ENCODE results near the gene SLC15A3. TPM values are rescaled to one million over a fixed set of nuclear protein-coding genes. Genes with fewer than 3 reads are reported as not detected.

Gene SLC15A3
- polyA plus RNA-seq, 1 of the 3 experiments (the other 2 are of a cell fraction): not detected

- Histone ChIP-seq H2AFZ (ENCODE audit: low read depth) (no peak overlapping the region), H3K4me2 (no peak overlapping the region), H3K9me3 (no peaks in the 10 kb centered on the region), H3F3A (replicated peaks; ENCODE audit: insufficient read depth) (no peaks in the 10 kb centered on the region), H3K4me1 (ENCODE audit: control insufficient read depth in 1 of 2, insufficient read depth in 2 of 2, low read depth in 1 of 2, low read length in 1 of 2) (peaks cover 7 to 28% of the 10 kb centered on the region in 2 experiments; a peak in 3 of 4 replicates), H3K36me3 (replicated peaks in 1 of 2; ENCODE audit: control insufficient read depth in 1 of 2, insufficient read depth in 2 of 2, low read length in 1 of 2) (peaks cover 6 to 22% of the 10 kb centered on the region in 2 experiments), H4K20me1 (ENCODE audit: insufficient read depth) (no peaks in the 10 kb centered on the region), H3K9ac (no peak overlapping the region), H3K79me2 (ENCODE audit: insufficient read depth) (peaks cover 33% of the 10 kb centered on the region), H3K4me3 (ENCODE audit: low read depth in 2 of 2, low read length in 1 of 2) (no peak overlapping the region), H3K27ac (ENCODE audit: low read depth in 2 of 2, low read length in 1 of 2) (no peak overlapping the region), H3K27me3 (ENCODE audit: insufficient read depth) (no peaks in the 10 kb centered on the region), H3K9me2 (no peaks in the 10 kb centered on the region)
- no peak for TF ChIP-seq RAD21 (IDR thresholded peaks at IDR 0.05; ENCODE audit: low read length)
- TF ChIP-seq CHD2 (IDR thresholded peaks at IDR 0.05; ENCODE audit: low read length, partially characterized antibody): no peak
- TF ChIP-seq SMC3 (IDR thresholded peaks at IDR 0.05; ENCODE audit: low read depth, low read length): no peak
- TF ChIP-seq CTCF (IDR thresholded peaks at IDR 0.05): no peak
- TF ChIP-seq GABPA (IDR thresholded peaks at IDR 0.05; ENCODE audit: low read depth): no peak
- no peak for TF ChIP-seq GATA2 (CRISPR knock-in tag; IDR thresholded peaks at IDR 0.05)
- TF ChIP-seq YY1 (IDR thresholded peaks at IDR 0.05; ENCODE audit: low read depth): no peak
- no peak for TF ChIP-seq USF1 (IDR thresholded peaks at IDR 0.05; ENCODE audit: borderline replicate concordance, low read depth)
- no peak for TF ChIP-seq REST (IDR thresholded peaks at IDR 0.05; ENCODE audit: low read depth, low read length)
- TF ChIP-seq MEF2A (IDR thresholded peaks at IDR 0.05; ENCODE audit: borderline replicate concordance, low read depth): no peak
- 99% methylated on average over 10 of the region's 11 CpGs for WGBS (ENCODE audit: low lambda C conversion rate)
- ChIA-PET CTCF (interaction anchor here (1.5 to 5.8 kb wide), 3 partner anchors 22 to 209 kb away, joined by 3 to 21 read pairs (median 6); no protein-coding TSS in a partner anchor), POLR2A (no interaction called here)
- no peak for DNase-seq
Observed at GRCh38 chr11:60921259-60921658, 30.7 kb downstream of the SLC15A3 start.

- no peaks in the 10 kb centered on the region for H3K9me2 ChIP-seq
- ChIA-PET POLR2A (no interaction called here), CTCF (interaction anchor here (1.0 to 5.8 kb wide), 4 partner anchors 21 to 466 kb away, joined by 3 to 21 read pairs (median 4); no protein-coding TSS in a partner anchor)
- no peaks in the 10 kb centered on the region for H3K9me3 ChIP-seq
- H3K27ac ChIP-seq (ENCODE audit: low read depth in 2 of 2, low read length in 1 of 2): no peak overlapping the region
- DNase-seq: no peak
- peaks cover 6 to 22% of the 10 kb centered on the region in 2 experiments for H3K36me3 ChIP-seq (replicated peaks in 1 of 2; ENCODE audit: control insufficient read depth in 1 of 2, insufficient read depth in 2 of 2, low read length in 1 of 2)
- peaks cover 42% of the 10 kb centered on the region for H3K79me2 ChIP-seq (ENCODE audit: insufficient read depth)
- no peak overlapping the region for H3K9ac ChIP-seq
- no peaks in the 10 kb centered on the region for H3F3A ChIP-seq (replicated peaks; ENCODE audit: insufficient read depth)
- H2AFZ ChIP-seq (ENCODE audit: low read depth): no peak overlapping the region
- no peak overlapping the region for H3K4me3 ChIP-seq (ENCODE audit: low read depth in 2 of 2, low read length in 1 of 2)
- WGBS (ENCODE audit: low lambda C conversion rate): 74% methylated on average over 2 of the region's 2 CpGs
- H3K4me1 ChIP-seq (ENCODE audit: control insufficient read depth in 1 of 2, insufficient read depth in 2 of 2, low read depth in 1 of 2, low read length in 1 of 2): peaks cover 12 to 28% of the 10 kb centered on the region in 2 experiments; a peak in 3 of 4 replicates
- H3K27me3 ChIP-seq (ENCODE audit: insufficient read depth): no peaks in the 10 kb centered on the region
- TF ChIP-seq RCOR1 (IDR thresholded peaks at IDR 0.05; ENCODE audit: low read length) (no peak), NFIC (IDR thresholded peaks at IDR 0.05; ENCODE audit: borderline replicate concordance) (no peak), RXRA (IDR thresholded peaks at IDR 0.05; ENCODE audit: borderline replicate concordance, low read depth) (no peak), MEF2A (IDR thresholded peaks at IDR 0.05; ENCODE audit: borderline replicate concordance, low read depth) (no peak), GATA2 (CRISPR knock-in tag; IDR thresholded peaks at IDR 0.05) (no peak), ELF1 (IDR thresholded peaks at IDR 0.05) (no peak), TEAD4 (IDR thresholded peaks at IDR 0.05; ENCODE audit: borderline replicate concordance, insufficient read depth) (no peak), TCF12 (IDR thresholded peaks at IDR 0.05) (no peak), FOXM1 (IDR thresholded peaks at IDR 0.05; ENCODE audit: low read depth) (no peak), PBX3 (IDR thresholded peaks at IDR 0.05) (no peak)
- H3K4me2 ChIP-seq: no peak overlapping the region
- no peaks in the 10 kb centered on the region; the same call in 1 of the 2 replicates for H4K20me1 ChIP-seq (ENCODE audit: insufficient read depth)
Observed at GRCh38 chr11:60919956-60920355, 32.0 kb downstream of the SLC15A3 start.

All from SK-N-SH (cell line).